ENCODE data around the gene IGF2R.

DNA sequence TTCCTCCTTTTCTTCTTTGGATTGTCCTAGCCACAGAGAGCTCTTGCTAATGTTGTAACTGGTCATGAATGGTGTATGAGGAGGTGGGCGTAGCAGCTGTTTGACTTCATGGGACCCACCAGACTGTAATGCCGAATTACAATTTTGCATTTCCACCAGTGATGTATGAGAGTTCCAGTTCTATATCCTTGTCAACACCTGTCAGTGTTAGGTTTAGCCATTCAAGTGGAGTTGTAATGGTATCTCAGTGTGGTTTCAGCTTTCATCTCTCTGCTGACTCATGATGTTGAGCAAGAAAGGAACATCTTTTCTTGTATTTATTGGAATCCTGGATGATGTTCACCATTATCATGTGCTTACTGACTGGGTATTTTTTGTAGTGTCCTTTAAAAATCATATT lies 5.1 kb downstream of the IGF2R start:
- TF ChIP-seq, protein P1, sequence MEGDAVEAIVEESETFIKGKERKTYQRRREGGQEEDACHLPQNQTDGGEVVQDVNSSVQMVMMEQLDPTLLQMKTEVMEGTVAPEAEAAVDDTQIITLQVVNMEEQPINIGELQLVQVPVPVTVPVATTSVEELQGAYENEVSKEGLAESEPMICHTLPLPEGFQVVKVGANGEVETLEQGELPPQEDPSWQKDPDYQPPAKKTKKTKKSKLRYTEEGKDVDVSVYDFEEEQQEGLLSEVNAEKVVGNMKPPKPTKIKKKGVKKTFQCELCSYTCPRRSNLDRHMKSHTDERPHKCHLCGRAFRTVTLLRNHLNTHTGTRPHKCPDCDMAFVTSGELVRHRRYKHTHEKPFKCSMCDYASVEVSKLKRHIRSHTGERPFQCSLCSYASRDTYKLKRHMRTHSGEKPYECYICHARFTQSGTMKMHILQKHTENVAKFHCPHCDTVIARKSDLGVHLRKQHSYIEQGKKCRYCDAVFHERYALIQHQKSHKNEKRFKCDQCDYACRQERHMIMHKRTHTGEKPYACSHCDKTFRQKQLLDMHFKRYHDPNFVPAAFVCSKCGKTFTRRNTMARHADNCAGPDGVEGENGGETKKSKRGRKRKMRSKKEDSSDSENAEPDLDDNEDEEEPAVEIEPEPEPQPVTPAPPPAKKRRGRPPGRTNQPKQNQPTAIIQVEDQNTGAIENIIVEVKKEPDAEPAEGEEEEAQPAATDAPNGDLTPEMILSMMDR (IDR thresholded peaks at IDR 0.05; ENCODE audit: low read depth, low read length): no peak
- no peak for TF ChIP-seq POLR2A (IDR thresholded peaks at IDR 0.05; ENCODE audit: extremely low read depth, insufficient read length)
